NCI-H1092 treated with DMSO at 0.1 percent for 48 hours (cell line): ENCODE measurements around the gene GAL3ST2.
"Not testable (repeated sequence)": the region's sequence is repeated elsewhere in the genome, so short reads cannot be mapped to it uniquely, and the experiment has no call there.

ENCODE experiments used
- DNase-seq: peaks from one replicate; lab custom pipeline; 2025; lab: John Stamatoyannopoulos, UW

GAL3ST2 gene

DNA sequence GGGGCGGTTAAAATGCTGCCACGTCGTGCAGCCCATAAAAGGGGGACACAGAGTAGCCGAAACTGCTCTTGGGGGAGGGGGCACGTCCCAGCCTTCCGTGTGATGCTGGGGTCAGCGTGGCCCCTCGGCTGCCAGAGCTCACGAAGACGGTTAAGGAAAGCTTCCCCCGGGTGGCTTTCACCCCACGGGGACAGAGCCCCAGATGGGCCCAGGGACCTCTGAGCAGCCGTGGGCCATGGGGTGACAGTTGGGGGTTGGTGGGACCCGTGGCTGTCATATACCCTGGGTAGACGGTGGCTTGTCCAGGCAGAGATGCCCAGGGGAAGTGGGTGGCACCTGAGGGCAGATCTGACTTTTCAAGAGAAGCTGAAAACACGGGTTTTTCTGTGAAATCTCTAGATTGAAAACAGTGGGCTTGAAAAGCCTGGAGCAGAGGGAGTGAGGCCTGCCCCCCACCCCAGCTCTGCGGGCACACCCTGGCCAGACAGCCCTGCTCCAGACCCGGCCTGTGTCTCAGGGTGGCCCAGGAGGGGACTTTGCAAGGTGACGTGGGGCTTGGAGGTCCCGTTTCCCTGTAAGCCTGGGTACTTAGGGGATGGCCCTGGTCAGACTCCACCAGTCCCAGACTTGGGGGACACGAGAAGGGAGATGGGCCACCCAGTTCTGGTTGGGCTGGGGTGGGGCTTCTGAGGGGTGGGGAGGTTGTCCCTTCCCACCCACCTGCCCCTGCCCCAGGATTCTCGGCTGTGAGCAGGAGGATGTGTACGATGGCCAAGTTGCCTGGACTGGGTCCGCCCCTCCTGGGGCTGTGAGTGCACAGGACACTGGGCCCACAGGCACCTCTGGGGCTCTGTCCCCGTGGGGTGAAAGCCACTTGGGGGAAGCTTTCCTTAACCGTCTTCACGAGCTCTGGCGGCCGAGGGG is 33.0 kb downstream of the GAL3ST2 start:
- DNase-seq, result no peak

GRCh38 chr2:241810307-241811200 is 33.9 kb downstream of the GAL3ST2 start:
- no peak for DNase-seq

DNA sequence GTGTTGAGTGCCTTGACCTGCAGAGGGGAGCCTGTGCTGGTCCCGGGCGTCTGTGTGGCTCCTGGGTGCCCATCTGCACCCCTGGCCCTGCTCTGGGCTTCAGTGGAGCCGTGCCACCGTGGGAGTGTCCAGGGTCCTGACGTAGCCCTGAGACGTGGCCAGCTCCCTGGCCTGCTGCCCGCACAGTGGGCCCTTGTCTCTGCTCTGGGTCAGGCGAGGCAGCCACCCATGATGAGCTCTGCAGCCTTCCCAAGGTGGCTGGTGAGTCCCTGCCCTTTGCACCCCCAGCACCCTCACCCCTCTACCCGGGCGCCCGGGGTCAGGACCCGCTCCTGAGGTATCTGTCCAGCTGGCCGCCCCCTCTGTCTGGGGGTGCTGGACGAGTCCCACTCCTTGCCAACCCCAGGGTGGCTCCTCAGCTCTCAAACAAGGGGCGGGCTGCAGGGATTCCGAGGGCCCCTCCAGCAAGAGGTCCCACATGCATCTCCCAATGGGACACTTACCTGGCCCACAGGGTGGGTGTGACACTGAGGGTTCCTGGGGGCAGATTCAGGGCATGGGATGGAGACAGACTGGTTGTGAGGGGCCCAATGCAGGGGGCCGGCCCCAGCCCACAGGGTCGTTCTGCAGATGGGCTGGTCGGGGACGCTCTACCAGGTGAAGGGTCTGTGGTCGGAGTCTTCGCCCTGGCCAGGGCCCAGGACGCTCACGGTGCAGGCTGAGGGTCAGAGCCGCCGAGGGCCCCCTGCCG is 34.8 kb downstream of the GAL3ST2 start:
- DNase-seq, result no peak

- DNase-seq, result no peak
Observed at GRCh38 chr2:241811952-241812729, 35.5 kb downstream of the GAL3ST2 start.

DNA sequence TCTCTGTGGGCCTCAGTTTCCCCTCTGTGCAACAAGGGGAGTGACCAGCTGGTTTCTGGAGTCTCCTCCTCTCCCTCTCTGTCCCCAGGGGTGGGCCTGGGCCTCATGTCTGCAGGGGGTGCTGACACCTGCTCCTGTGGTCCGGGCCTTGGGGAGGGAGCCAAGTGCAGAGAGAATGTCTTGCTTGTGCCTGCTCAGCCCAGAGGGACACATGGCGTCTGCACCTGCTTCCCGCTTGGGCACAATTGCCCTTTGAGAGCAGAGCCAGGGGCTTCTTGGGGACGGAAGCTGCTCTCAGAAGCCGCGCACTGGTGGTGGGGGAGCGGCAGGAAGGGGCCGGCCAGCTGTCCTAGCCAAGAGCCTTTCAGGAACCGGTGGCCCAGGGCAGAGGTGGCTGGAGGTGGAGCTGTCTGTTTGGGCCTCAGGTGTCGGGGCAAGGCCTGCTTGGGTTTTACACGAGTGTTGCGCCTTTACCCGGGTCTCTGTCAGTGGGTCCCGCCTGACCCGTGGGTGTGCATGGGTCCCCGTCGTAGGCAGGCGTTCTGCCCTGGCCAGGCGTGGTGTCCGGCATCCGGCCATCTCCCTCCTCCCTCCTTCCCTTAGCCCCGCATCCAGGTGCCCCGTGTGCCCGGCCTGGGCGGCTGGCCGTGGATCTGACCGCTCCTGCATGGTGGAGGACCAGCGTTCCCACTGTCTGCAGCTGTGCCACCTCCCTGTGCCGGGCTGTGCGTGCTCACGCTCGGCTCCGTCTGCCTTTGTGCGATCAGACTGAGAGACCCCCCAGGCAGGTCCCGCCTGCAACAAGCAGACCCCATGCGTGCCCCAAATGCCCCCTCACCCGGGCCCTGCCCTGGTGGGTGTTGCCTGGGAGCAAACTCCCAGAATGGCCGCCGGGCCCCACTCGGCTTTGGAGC is 36.4 kb downstream of the GAL3ST2 start:
- no peak for DNase-seq

GRCh38 chr2:241813644-241814392 is 37.2 kb downstream of the GAL3ST2 start:
- DNase-seq, result no peak

DNA sequence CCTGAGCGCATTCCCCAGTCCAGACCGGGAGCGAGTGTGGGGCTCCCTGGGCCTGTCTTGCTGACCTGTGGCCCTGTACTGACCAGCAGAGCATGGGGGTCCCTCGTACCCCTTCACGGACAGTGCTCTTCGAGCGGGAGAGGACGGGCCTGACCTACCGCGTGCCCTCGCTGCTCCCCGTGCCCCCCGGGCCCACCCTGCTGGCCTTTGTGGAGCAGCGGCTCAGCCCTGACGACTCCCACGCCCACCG is 37.7 kb downstream of the GAL3ST2 start:
- no peak for DNase-seq

DNA sequence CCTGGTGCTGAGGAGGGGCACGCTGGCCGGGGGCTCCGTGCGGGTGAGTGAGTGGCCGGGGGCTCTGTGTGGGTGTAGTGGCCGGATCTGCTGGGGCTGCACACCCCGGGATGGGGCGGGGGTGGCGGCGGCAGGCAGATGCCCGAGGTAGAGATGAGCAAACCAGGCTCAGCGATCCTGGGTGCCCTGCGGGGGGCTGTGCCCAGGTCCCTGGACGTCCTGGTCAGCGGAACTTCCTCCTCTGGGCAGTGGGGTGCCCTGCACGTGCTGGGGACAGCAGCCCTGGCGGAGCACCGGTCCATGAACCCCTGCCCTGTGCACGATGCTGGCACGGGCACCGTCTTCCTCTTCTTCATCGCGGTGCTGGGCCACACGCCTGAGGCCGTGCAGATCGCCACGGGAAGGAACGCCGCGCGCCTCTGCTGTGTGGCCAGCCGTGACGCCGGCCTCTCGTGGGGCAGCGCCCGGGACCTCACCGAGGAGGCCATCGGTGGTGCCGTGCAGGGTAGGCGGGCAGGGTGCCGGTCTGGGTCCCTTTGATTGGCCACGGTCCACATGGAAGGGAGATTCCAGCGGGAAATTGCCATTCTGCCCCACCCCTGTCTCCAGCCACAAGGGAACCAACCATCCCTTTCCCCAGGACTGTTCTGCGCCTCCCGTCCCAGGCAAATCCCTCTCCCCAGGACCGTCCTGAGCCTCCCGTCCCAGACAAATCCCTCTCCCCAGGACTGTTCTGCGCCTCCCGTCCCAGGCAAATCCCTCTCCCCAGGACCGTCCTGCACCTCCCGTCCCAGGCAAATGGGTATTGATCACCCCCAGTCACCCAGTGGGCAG is 38.2 kb downstream of the GAL3ST2 start:
- no peak for DNase-seq

GRCh38 chr2:241815477-241816430 is 39.1 kb downstream of the GAL3ST2 start:
- DNase-seq, result no peak

- DNase-seq, result no peak
Observed at GRCh38 chr2:241816431-241817121, 40.0 kb downstream of the GAL3ST2 start.

DNA sequence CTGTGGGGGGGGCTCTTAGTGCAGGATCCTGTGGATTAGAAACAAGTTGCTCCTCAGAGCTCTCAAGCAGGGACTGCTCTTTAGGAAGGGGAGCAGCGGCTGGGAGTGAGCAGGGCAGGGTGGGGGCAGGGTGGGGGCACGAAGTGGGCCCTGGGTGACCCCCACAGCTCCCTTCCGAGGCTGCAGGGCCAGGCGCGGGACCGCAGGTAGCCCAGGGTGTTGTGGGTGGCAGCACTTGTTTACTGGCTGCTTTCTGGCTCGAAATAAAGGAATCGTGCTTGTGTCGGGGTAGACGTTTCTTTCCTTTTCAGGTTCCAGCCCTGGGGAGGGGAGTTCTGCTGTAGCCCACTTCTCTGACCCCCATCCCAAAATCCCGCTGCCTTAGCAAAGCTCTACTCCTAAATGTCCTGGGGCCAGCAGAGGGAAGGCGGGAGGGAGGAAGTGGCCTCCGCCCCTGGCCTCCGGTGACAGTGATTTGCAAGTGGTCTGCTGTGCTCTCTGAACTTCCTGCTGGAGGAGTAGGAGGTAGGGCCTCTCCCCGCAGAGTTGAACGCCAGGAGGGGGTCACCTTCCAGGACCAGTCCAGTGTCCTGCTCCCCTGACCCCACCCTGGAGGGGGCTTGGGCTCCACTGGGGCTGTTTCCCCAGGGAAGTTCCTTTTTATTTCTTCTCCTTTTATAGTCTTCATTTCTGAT is 40.7 kb downstream of the GAL3ST2 start:
- DNase-seq, result no peak

- not testable (repeated sequence) for DNase-seq
Observed at GRCh38 chr2:241817821-241818215, 41.2 kb downstream of the GAL3ST2 start.

DNA sequence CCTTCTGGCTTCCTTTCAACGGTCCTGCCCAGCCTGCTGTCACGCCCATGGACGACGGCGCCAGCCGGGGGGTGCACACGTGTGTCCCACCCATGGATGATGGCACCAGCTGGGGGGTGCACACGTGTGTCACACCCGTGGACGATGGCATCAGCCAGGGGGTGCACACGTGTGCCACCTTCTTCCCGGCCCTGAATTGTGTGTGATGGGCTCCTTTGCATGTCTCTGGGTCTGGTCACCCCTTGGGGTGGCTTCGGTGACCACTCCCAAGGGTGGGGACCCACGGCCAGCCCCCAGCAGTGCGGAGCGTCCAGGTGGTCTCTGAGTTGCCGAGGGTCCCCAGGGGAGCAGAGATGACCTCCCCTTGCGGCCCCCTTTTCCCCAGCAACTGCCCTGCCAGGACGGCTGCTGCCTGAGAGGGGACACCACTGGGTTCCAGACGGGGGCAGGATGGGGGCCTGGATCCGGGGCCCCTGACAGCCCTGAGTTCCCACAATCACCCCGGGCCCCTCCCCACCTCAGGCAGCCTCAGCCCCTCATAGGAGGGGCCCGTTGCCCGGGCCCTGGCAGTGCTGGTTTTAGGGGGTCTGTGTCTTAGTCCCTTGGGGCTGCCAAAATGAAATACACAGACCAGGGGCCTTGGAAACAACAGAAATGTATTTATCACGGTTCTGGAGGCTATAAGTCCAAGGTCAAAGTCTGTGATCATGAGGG is 41.8 kb downstream of the GAL3ST2 start:
- DNase-seq, result no peak

DNA sequence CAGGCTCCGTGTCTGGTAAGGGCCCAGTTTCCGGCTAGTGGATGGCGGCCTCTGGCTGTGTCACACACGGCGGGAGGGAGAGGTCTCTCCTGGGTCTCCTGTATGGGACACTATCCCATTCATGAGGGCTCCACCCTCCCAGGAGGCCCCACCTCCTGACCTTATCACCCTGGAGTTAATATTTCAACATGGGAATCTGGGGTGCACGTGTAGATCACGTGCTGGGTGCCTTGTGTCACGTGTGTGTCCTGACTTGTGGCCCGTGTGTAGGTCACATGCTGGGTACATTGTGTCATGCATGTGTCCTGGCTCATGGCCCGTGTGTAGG is 42.3 kb downstream of the GAL3ST2 start:
- DNase-seq, result no peak

DNA sequence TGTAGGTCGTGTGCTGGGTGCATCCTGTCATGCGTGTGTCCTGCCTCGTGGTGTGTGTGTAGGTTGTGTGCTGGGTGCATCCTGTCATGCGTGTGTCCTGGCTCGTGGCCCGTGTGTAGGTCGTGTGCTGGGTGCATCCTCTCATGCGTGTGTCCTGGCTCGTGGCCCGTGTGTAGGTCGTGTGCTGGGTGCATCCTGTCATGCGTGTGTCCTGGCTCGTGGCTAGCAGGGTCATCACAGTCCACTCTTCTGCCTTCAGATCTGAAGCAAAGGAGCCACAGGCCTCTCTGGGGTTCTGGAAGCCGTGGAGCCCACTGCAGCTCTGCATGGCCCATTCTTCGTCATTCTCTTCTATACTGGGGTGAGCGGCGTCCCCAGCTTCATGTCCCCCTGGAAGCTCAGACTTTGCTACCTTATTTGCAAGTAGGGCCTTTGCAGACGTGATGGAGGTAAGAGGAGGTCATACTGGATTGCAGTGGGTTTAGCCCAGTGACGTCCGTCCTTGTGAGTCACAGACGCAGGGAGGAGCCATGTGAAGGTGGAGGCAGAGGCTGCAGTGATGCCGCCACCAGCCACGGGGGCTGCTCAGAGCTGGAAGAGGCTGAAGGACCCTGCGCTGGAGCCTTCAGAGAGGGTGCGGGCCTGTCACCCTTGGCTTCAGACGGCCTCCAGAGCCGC is 43.5 kb downstream of the GAL3ST2 start:
- DNase-seq, result not testable (repeated sequence)
